Esophagus muscularis mucosa (tissue), 4 donors: Measurements from ENCODE around the gene PSMB8. TPM values are rescaled to one million over a fixed set of nuclear protein-coding genes. Genes with fewer than 3 reads are reported as not detected.

ENCODE experiments used
- DNase-seq: peaks from one replicate; pipeline ENCODE4 v3.0.0-alpha.2; 2017; ENCODE audit errors: extremely low spot score
- H3K27ac ChIP-seq, 4 donors: fragments of 200-600 bp; sonication (generic); replicated peaks in 1 of 4; 1 replicate in 3 of 4; 2 replicates in 1 of 4; pipeline ENCODE4 v1.5.1; 2016 to 2019; ENCODE audit warnings: mild to moderate bottlenecking in 1 of 4
- H3K27me3 ChIP-seq, 4 donors: fragments of 200-600 bp; sonication (generic); one replicate each; pipeline versions ENCODE4 v1.5.1 to v1.6.0; 2016 to 2019
- H3K36me3 ChIP-seq, 4 donors: fragments of 200-600 bp; sonication (generic); one replicate each; pipeline ENCODE4 v1.5.1; 2016 to 2019
- H3K4me1 ChIP-seq, 4 donors: fragments of 200-600 bp; sonication (generic); one replicate each; pipeline ENCODE4 v1.5.1; 2016 to 2019
- H3K4me3 ChIP-seq, 4 donors: fragments of 200-600 bp; sonication (generic); 1 replicate in 2 of 4; 2 replicates in 2 of 4; pipeline ENCODE4 v1.5.1; 2016 to 2019; ENCODE audit warnings: mild to moderate bottlenecking in 4 of 4, moderate library complexity in 1 of 4
- H3K9me3 ChIP-seq, 4 donors: fragments of 200-600 bp; sonication (generic); 1 replicate in 3 of 4; 2 replicates in 1 of 4; pipeline ENCODE4 v1.5.1; 2016 to 2019
- CTCF ChIP-seq, 3 experiments: fragments of 200-600 bp in 2 of 3; fragments of 450-650 bp in 1 of 3; sonication (generic) in 2 of 3; IDR thresholded peaks; one replicate each; pipeline ENCODE4 v1.5.1; 2017 to 2019; ENCODE audit warnings: antibody characterized with exemption in 3 of 3, mild to moderate bottlenecking in 2 of 3, moderate library complexity in 1 of 3
- EP300 ChIP-seq: sonication (generic); formaldehyde crosslinking; IDR thresholded peaks from one replicate; pipeline ENCODE4 v1.6.1; 2017; ENCODE audit warnings: antibody characterized with exemption
- POLR2A ChIP-seq: fragments of 450-650 bp; IDR thresholded peaks from one replicate; pipeline ENCODE4 v1.6.1; 2017; ENCODE audit warnings: antibody characterized with exemption, moderate library complexity, mild to moderate bottlenecking, low read depth
- POLR2AphosphoS5 ChIP-seq, 2 donors: sonication (generic); formaldehyde crosslinking; IDR thresholded peaks; one replicate each; pipeline ENCODE4 v1.6.1; 2017; ENCODE audit warnings: antibody characterized with exemption in 2 of 2
- WGBS: methylation state at CpG from one replicate; pipeline ENCODE4 v1.1.5; 2018; 5-methylcytosine and 5-hydroxymethylcytosine counted together
- intact Hi-C: fragments of 100-400 bp; cut with DNase I; formaldehyde crosslinking; loops from one replicate; pipeline ENCODE4 v1.15.1; 2023
- total RNA-seq, 4 donors: library from RNA; depleted of rRNA; stranded (reverse); fragments of >200 nt; gene quantifications; one replicate each; pipeline versions ENCODE4 v1.1.0 to v1.2.1, GENCODE V29; 2016

Gene PSMB8
- total RNA-seq, 4 donors from 2014 or later: 25.7 to 38.4 (median 32.4) TPM

GRCh38 chr6:32799168-32799567 is 44.7 kb downstream of the PSMB8 start:
- intact Hi-C loops: loop anchor here (10.0 kb wide), 1 partner anchor 94 kb away; no protein-coding TSS in a partner anchor
- Histone ChIP-seq H3K4me1 (peaks cover 0 to 11% (median 9%) of the 10 kb centered on the region in 4 donors), H3K27me3 (peaks cover 0 to 70% (median 7%) of the 10 kb centered on the region in 4 donors), H3K9me3 (peaks cover 0 to 7% (median 2%) of the 10 kb centered on the region in 4 donors), H3K36me3 (no peaks in the 10 kb centered on the region), H3K27ac (no peak overlapping the region), H3K4me3 (no peak overlapping the region)
- TF ChIP-seq EP300 (no peak), CTCF (IDR thresholded peaks at IDR 0.05) (no peak), POLR2A (no peak), POLR2AphosphoS5 (IDR thresholded peaks at IDR 0.05) (no peak)
- WGBS: 90% methylated on average over 3 of the region's 3 CpGs
- no peak for DNase-seq

GRCh38 chr6:32796848-32797776 is 46.7 kb downstream of the PSMB8 start:
- peak; percentile 95 for DNase-seq
- no peak overlapping the region for H3K27ac ChIP-seq
- TF ChIP-seq POLR2A (no peak), CTCF (IDR thresholded peaks at IDR 0.05) (peak; percentile 91 to 95 (median 94)), POLR2AphosphoS5 (IDR thresholded peaks at IDR 0.05) (no peak), EP300 (no peak)
- peak overlapping the region; percentile 5 to 39 (median 24) for H3K4me3 ChIP-seq
- intact Hi-C loops: loop anchor here (2.0 to 10.0 kb wide), 2 partner anchors 92 to 380 kb away; no protein-coding TSS in a partner anchor
- no peaks in the 10 kb centered on the region for H3K36me3 ChIP-seq
- peaks cover 0 to 74% (median 7%) of the 10 kb centered on the region in 4 donors for H3K27me3 ChIP-seq
- 13% methylated on average over 30 of the region's 30 CpGs for WGBS
- peaks cover 0 to 7% (median 2%) of the 10 kb centered on the region in 4 donors for H3K9me3 ChIP-seq
- peaks cover 0 to 11% (median 9%) of the 10 kb centered on the region in 4 donors for H3K4me1 ChIP-seq

GRCh38 chr6:32794510-32794909 is 49.3 kb downstream of the PSMB8 start:
- Histone ChIP-seq H3K27me3 (peaks cover 0 to 75% (median 10%) of the 10 kb centered on the region in 4 donors), H3K36me3 (no peaks in the 10 kb centered on the region), H3K27ac (no peak overlapping the region), H3K4me3 (no peak overlapping the region), H3K4me1 (peaks cover 0 to 11% (median 9%) of the 10 kb centered on the region in 4 donors), H3K9me3 (peaks cover 0 to 6% (median 2%) of the 10 kb centered on the region in 4 donors)
- TF ChIP-seq POLR2A: no peak
- no peak for TF ChIP-seq EP300
- no peak for TF ChIP-seq CTCF (IDR thresholded peaks at IDR 0.05)
- 65% methylated on average over 2 of the region's 2 CpGs for WGBS
- no peak for DNase-seq
- intact Hi-C loops: loop anchor here (10.0 kb wide), 1 partner anchor 90 kb away; no protein-coding TSS in a partner anchor

- Histone ChIP-seq H3K27ac (no peak overlapping the region), H3K9me3 (no peaks in the 10 kb centered on the region), H3K4me3 (no peak overlapping the region), H3K36me3 (no peaks in the 10 kb centered on the region), H3K27me3 (peaks cover 0 to 62% (median 10%) of the 10 kb centered on the region in 4 donors), H3K4me1 (peaks cover 0 to 11% (median 9%) of the 10 kb centered on the region in 4 donors)
- intact Hi-C loops: loop anchor here (10.0 kb wide), 1 partner anchor 88 kb away; no protein-coding TSS in a partner anchor
- 53% methylated on average over 3 of the region's 3 CpGs for WGBS
- TF ChIP-seq POLR2A (no peak), POLR2AphosphoS5 (IDR thresholded peaks at IDR 0.05) (no peak), EP300 (no peak), CTCF (IDR thresholded peaks at IDR 0.05) (no peak)
- no peak for DNase-seq
Measured at GRCh38 chr6:32792901-32793435, 50.9 kb downstream of the PSMB8 start.

Other genes starting within 250 kb of the PSMB8 start
- 1 to 10 TPM in 3 of 4 donors, under 1 TPM in 1; 0.97 to 8.4 (median 5.1) TPM for gene HLA-DQA1, start 206.6 kb downstream of the PSMB8 start, total RNA-seq
- 1 to 10 TPM in 2 of 4 donors, under 1 TPM in 1, not detected in 1; 0.71 to 5.8 (median 4.8) TPM for gene HLA-DQB1, start 177.4 kb downstream of the PSMB8 start, total RNA-seq
- 1 to 10 TPM in 1 of 4 donors, under 1 TPM in 2, not detected in 1; 0.40 to 3.2 (median 0.42) TPM for gene HLA-DQA2, start 102.7 kb downstream of the PSMB8 start, total RNA-seq
- gene HLA-DQB2, start 80.5 kb downstream of the PSMB8 start, total RNA-seq: 1 to 10 TPM in 2 of 4 donors, under 1 TPM in 2; 0.33 to 1.7 (median 0.86) TPM
- under 1 TPM in 3 of 4 donors, not detected in 1; 0.19 to 0.33 (median 0.29) TPM for gene HLA-DOB, start 27.0 kb downstream of the PSMB8 start, total RNA-seq
- gene TAP2, start 5.3 kb downstream of the PSMB8 start, total RNA-seq: 10 to 100 TPM in 3 of 4 donors, 1 to 10 TPM in 1; 8.6 to 16.3 (median 13.4) TPM
- 10 to 100 TPM; 28.7 to 45.7 (median 34.8) TPM for gene TAP1, start 9.7 kb upstream of the PSMB8 start, total RNA-seq
- gene PSMB9, start 10.1 kb upstream of the PSMB8 start, total RNA-seq: 10 to 100 TPM in 3 of 4 donors, 1 to 10 TPM in 1; 9.1 to 26.2 (median 20.5) TPM
- 10 to 100 TPM in 2 of 4 donors, 1 to 10 TPM in 2; 8.0 to 17.2 (median 11.0) TPM for gene HLA-DMB, start 97.0 kb upstream of the PSMB8 start, total RNA-seq
- gene HLA-DMA, start 109.0 kb upstream of the PSMB8 start, total RNA-seq: 10 to 100 TPM; 17.2 to 26.0 (median 21.6) TPM
- 100 to 1,000 TPM; 107 to 148 (median 118) TPM for gene BRD2, start 124.5 kb upstream of the PSMB8 start, total RNA-seq
- 10 to 100 TPM in 2 of 4 donors, 1 to 10 TPM in 2; 3.8 to 11.5 (median 8.3) TPM for gene HLA-DOA, start 165.5 kb upstream of the PSMB8 start, total RNA-seq
- 10 to 100 TPM; 28.5 to 91.3 (median 65.9) TPM for gene HLA-DPA1, start 229.6 kb upstream of the PSMB8 start, total RNA-seq
- gene HLA-DPB1, start 231.9 kb upstream of the PSMB8 start, total RNA-seq: 10 to 100 TPM; 38.6 to 95.8 (median 61.7) TPM